Neural progenitor cell (in vitro differentiated cells): Measurements from ENCODE around the gene GALM. TPM values are rescaled to one million over a fixed set of nuclear protein-coding genes. Genes with fewer than 3 reads are reported as not detected.
A peak's percentile ranks its signal among the peaks of the same experiment; 100 is the strongest.

Experiments
- DNase-seq: peaks from one replicate; pipeline ENCODE4 v3.0.0-alpha.2; 2016; ENCODE audit warnings: low spot score
- H2AFZ ChIP-seq: fragments of 200-600 bp; sonication (generic); replicated peaks from 2 replicates; pipeline ENCODE4 v1.6.1; 2016; ENCODE audit warnings: antibody characterized with exemption
- H3F3A ChIP-seq: fragments of 200-600 bp; sonication (generic); 2 replicates; pipeline ENCODE4 v1.6.1; 2016; ENCODE audit warnings: antibody characterized with exemption, low read depth
- H3K27ac ChIP-seq: fragments of 200-600 bp; sonication (generic); 2 replicates; pipeline ENCODE4 v1.5.1; 2016; ENCODE audit warnings: mild to moderate bottlenecking
- H3K27me3 ChIP-seq: fragments of 200-600 bp; sonication (generic); 2 replicates; pipeline ENCODE4 v1.6.1; 2016; ENCODE audit warnings: mild to moderate bottlenecking, moderate library complexity
- H3K36me3 ChIP-seq: fragments of 200-600 bp; sonication (generic); 2 replicates; pipeline ENCODE4 v1.5.1; 2016
- H3K4me1 ChIP-seq: fragments of 200-600 bp; sonication (generic); 2 replicates; pipeline ENCODE4 v1.6.1; 2016; ENCODE audit warnings: mixed run types
- H3K4me2 ChIP-seq: fragments of 200-600 bp; sonication (generic); 2 replicates; pipeline ENCODE4 v1.6.1; 2016
- H3K4me3 ChIP-seq: fragments of 200-600 bp; sonication (generic); 2 replicates; pipeline ENCODE4 v1.5.1; 2016
- H3K79me2 ChIP-seq: fragments of 200-600 bp; sonication (generic); 2 replicates; pipeline ENCODE4 v1.6.1; 2016; ENCODE audit warnings: low read depth
- H3K9ac ChIP-seq: fragments of 200-600 bp; sonication (generic); 2 replicates; pipeline ENCODE4 v1.6.1; 2016
- H3K9me3 ChIP-seq: fragments of 200-600 bp; sonication (generic); 2 replicates; pipeline ENCODE4 v1.5.1; 2016; ENCODE audit warnings: low read depth
- H4K20me1 ChIP-seq: fragments of 200-600 bp; sonication (generic); 2 replicates; pipeline ENCODE4 v1.6.1; 2016; ENCODE audit warnings: low read depth
- H3K27ac Mint-ChIP-seq: 3 replicates; pipeline ENCODE4 v1.8.0; 2021; ENCODE audit warnings: mixed read lengths
- H3K27me3 Mint-ChIP-seq: 2 replicates; pipeline ENCODE4 v1.8.0; 2022; ENCODE audit warnings: low read depth, mild to moderate bottlenecking, inconsistent platforms, moderate library complexity, mixed read lengths; ENCODE audit not compliant: insufficient read depth
- H3K36me3 Mint-ChIP-seq: 3 replicates; pipeline ENCODE4 v1.8.0; 2021; ENCODE audit warnings: mixed read lengths
- H3K4me1 Mint-ChIP-seq: 3 replicates; pipeline ENCODE4 v1.8.0; 2021; ENCODE audit warnings: mixed read lengths
- H3K4me3 Mint-ChIP-seq: 3 replicates; pipeline ENCODE4 v1.8.0; 2021; ENCODE audit warnings: mild to moderate bottlenecking, moderate library complexity, mixed read lengths
- H3K9me3 Mint-ChIP-seq: 3 replicates; pipeline ENCODE4 v1.8.0; 2020; ENCODE audit warnings: mixed read lengths
- CTCF ChIP-seq: fragments of 200-600 bp; sonication (generic); IDR thresholded peaks from 2 replicates; pipeline ENCODE4 v1.5.1; 2017; ENCODE audit warnings: antibody characterized with exemption, mild to moderate bottlenecking
- EZH2 ChIP-seq: fragments of 200-600 bp; sonication (generic); IDR thresholded peaks from 2 replicates; pipeline ENCODE4 v1.6.1; 2017; ENCODE audit warnings: antibody characterized with exemption, mild to moderate bottlenecking, moderate library complexity
- EZH2phosphoT487 ChIP-seq: fragments of 200-600 bp; sonication (generic); IDR thresholded peaks from 2 replicates; pipeline ENCODE4 v1.6.1; 2017; ENCODE audit warnings: antibody characterized with exemption
- total RNA-seq: library from RNA; depleted of rRNA; stranded (reverse); fragments of >200 nt; gene quantifications from 2 replicates; pipeline ENCODE4 v1.2.3, GENCODE V29; 2015; ENCODE audit warnings: low replicate concordance

Gene GALM
- total RNA-seq, 1 donor from 2014 or later = 7.1 TPM

DNA sequence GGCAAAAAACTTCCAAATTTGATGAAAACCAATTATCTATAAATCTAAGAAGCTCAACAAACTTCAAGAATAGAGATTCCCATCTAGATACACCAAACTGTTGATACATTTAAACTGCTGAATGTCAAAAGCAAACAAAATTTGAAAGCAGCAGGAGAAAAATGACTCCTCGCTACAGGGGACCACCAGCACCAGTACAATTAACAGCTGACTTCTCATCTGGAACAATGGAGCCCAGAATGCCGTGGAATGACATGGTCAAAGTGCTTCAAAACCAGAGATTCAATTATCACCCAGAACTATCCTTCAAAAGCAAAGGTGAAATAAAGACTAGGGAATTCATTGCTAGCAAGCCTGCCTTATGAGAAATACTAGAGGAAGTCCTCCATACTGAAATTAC is 73.6 kb downstream of the GALM start:
- Histone ChIP-seq H3F3A (peaks cover 62% of the 10 kb centered on the region), H3K4me3 (no peak overlapping the region), H3K79me2 (peaks cover 53% of the 10 kb centered on the region), H2AFZ (no peak overlapping the region), H3K4me2 (no peak overlapping the region), H3K9ac (no peak overlapping the region), H3K9me3 (no peaks in the 10 kb centered on the region), H3K4me1 (no peaks in the 10 kb centered on the region), H3K36me3 (peaks cover 22% of the 10 kb centered on the region), H3K27me3 (no peaks in the 10 kb centered on the region), H4K20me1 (peaks cover 39% of the 10 kb centered on the region), H3K27ac (no peak overlapping the region)
- Mint-ChIP-seq H3K9me3 (peaks cover 10% of the 10 kb centered on the region), H3K4me1 (peaks cover 20% of the 10 kb centered on the region), H3K4me3 (no peak overlapping the region), H3K36me3 (peaks cover 48% of the 10 kb centered on the region), H3K27ac (no peak overlapping the region), H3K27me3 (peaks cover 4% of the 10 kb centered on the region)
- DNase-seq = no peak
- no peak for TF ChIP-seq EZH2phosphoT487
- no peak for TF ChIP-seq EZH2

- Histone ChIP-seq H3K79me2 (peaks cover 68% of the 10 kb centered on the region), H3K36me3 (peaks cover 35% of the 10 kb centered on the region), H3K27me3 (no peaks in the 10 kb centered on the region), H3K27ac (peak overlapping the region; percentile 56), H3K4me2 (no peak overlapping the region), H3K4me1 (no peaks in the 10 kb centered on the region), H3K4me3 (no peak overlapping the region), H3K9ac (no peak overlapping the region), H2AFZ (no peak overlapping the region), H4K20me1 (peaks cover 52% of the 10 kb centered on the region), H3F3A (peaks cover 75% of the 10 kb centered on the region), H3K9me3 (no peaks in the 10 kb centered on the region)
- peaks cover 16% of the 10 kb centered on the region for H3K4me1 Mint-ChIP-seq
- TF ChIP-seq EZH2phosphoT487 (no peak), CTCF (peak; percentile 69), EZH2 (no peak)
- H3K27me3 Mint-ChIP-seq = peaks cover 4% of the 10 kb centered on the region
- no peak overlapping the region for H3K4me3 Mint-ChIP-seq
- H3K27ac Mint-ChIP-seq = no peak overlapping the region
- DNase-seq = peak; percentile 48
- H3K9me3 Mint-ChIP-seq = peaks cover 10% of the 10 kb centered on the region
- peaks cover 56% of the 10 kb centered on the region for H3K36me3 Mint-ChIP-seq
Measured at GRCh38 chr2:38740851-38741731, 75.2 kb downstream of the GALM start.

DNA sequence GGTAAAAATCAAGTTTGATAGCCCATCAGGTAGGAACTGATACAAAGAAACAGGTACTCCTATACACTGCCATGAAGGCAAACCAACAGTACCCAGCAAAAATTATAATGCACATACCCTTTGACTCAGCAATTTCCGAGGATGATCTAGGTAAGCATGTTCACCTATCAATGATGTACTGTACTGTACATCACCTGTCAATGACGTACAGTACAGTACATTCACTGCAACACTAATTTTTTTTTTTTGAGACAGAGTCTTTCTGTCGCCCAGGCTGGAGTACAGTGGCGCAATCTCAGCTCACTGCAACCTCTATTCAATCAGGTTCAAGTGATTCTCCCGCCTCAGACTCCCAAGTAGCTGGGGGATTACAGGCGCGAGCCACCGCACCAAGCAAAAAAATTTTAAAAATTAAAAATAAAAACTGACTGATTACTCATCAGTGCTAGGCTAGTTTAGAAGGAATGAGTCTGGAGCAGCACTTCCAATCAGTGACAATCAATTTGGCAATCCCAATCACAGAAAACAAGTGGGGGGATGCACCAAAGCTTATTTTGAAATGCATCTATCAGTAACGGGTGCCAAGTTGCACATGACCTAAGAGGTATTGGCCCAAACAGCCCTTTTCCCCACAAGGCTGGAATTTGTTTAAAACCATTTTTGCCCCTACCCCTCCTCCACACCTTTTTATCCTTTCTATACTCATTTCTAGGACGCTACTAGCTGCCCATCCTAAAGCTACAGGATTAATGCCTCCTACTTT is 77.1 kb downstream of the GALM start:
- no peaks in the 10 kb centered on the region for H3K27me3 ChIP-seq
- H3K36me3 ChIP-seq = peaks cover 54% of the 10 kb centered on the region
- H4K20me1 ChIP-seq = peaks cover 69% of the 10 kb centered on the region
- H2AFZ ChIP-seq = no peak overlapping the region
- H3K9me3 ChIP-seq = no peaks in the 10 kb centered on the region
- H3K4me1 ChIP-seq = peaks cover 6% of the 10 kb centered on the region
- Mint-ChIP-seq H3K36me3 (peaks cover 69% of the 10 kb centered on the region), H3K27ac (no peak overlapping the region), H3K4me1 (peaks cover 16% of the 10 kb centered on the region), H3K9me3 (peaks cover 10% of the 10 kb centered on the region), H3K4me3 (no peak overlapping the region), H3K27me3 (peaks cover 4% of the 10 kb centered on the region)
- H3K79me2 ChIP-seq = peaks cover 87% of the 10 kb centered on the region
- H3K27ac ChIP-seq = no peak overlapping the region
- peaks cover 86% of the 10 kb centered on the region for H3F3A ChIP-seq
- TF ChIP-seq CTCF = no peak
- no peak for TF ChIP-seq EZH2phosphoT487
- no peak for TF ChIP-seq EZH2
- H3K4me2 ChIP-seq = no peak overlapping the region
- no peak overlapping the region for H3K4me3 ChIP-seq
- DNase-seq = no peak
- H3K9ac ChIP-seq = no peak overlapping the region
